A549 (cell line): ENCODE results near the gene SMIM38. TPM values are rescaled to one million over a fixed set of nuclear protein-coding genes. Genes with fewer than 3 reads are reported as not detected.

Experiments used
- ATAC-seq, 2 experiments: fragments of 200-7000 bp in 1 of 2; fragments of >200 bp in 1 of 2; cut with Nextera tagmentation in 1 of 2; cut with Tn5 transposase in 1 of 2; 3 replicates each; pipeline versions ENCODE4 v1.8.0 to v1.9.1; 2018 to 2020; ENCODE audit warnings: mild to moderate bottlenecking in 1 of 2, moderate library complexity in 1 of 2
- CTCF ChIA-PET: fragments of 300-600 bp; sonication (Branson Sonifier 250); formaldehyde crosslinking; extraction: SDS; loops from one replicate; lab custom pipeline; 2021; ENCODE audit warnings: antibody characterized with exemption, inconsistent platforms; lab: Yijun Ruan, JAX
- POLR2A ChIA-PET: fragments of 350-600 bp; formaldehyde crosslinking; extraction: SDS; loops from one replicate; lab custom pipeline; 2021; ENCODE audit warnings: antibody characterized with exemption, inconsistent platforms; lab: Yijun Ruan, JAX
- DNase-seq, 2 experiments: peaks; one replicate each; pipeline versions ENCODE4 v3.0.0 to v3.0.0-alpha.2; 2011 to 2016; ENCODE audit warnings: low read depth in 1 of 2, low spot score in 1 of 2
- FAIRE-seq: peaks from 2 replicates; lab custom pipeline; 2011; peaks lifted over from hg19 to GRCh38; lab: Jason Lieb, UNC
- H3K27ac ChIP-seq, 2 experiments: fragments of >200 bp; sonication (Bioruptor Twin); formaldehyde crosslinking; 3 replicates each; pipeline ENCODE4 v1.5.1; 2016 to 2017
- H3K4me1 ChIP-seq: fragments of >200 bp; sonication (Bioruptor Twin); formaldehyde crosslinking; 3 replicates; pipeline ENCODE4 v1.6.1; 2016
- H3K4me2 ChIP-seq: fragments of >200 bp; sonication (Bioruptor Twin); formaldehyde crosslinking; 3 replicates; pipeline ENCODE4 v1.6.1; 2016
- H3K4me3 ChIP-seq: fragments of >200 bp; sonication (Bioruptor Twin); formaldehyde crosslinking; 3 replicates; pipeline ENCODE4 v1.5.1; 2016
- H3K9me3 ChIP-seq: fragments of >200 bp; sonication (Bioruptor Twin); formaldehyde crosslinking; 3 replicates; pipeline ENCODE4 v1.6.1; 2016
- BCL3 ChIP-seq: fragments of >200 bp; sonication (Bioruptor Twin); formaldehyde crosslinking; IDR thresholded peaks from 3 replicates; pipeline ENCODE4 v1.6.1; 2016
- CBX2 ChIP-seq: fragments of 200-600 bp; sonication (generic); IDR thresholded peaks from 2 replicates; pipeline ENCODE4 v1.6.1; 2016; ENCODE audit warnings: low read depth, mild to moderate bottlenecking, borderline replicate concordance
- CEBPB ChIP-seq, 2 experiments: fragments of >200 bp in 1 of 2; sonication (Bioruptor Twin) in 1 of 2; formaldehyde crosslinking in 1 of 2; IDR thresholded peaks; 2 replicates each; pipeline ENCODE4 v1.6.1; 2012 to 2016
- CHD4 ChIP-seq: fragments of 200-600 bp; sonication (generic); IDR thresholded peaks from 2 replicates; pipeline ENCODE4 v1.6.1; 2016; ENCODE audit warnings: antibody characterized with exemption, mild to moderate bottlenecking, borderline replicate concordance
- E2F6 ChIP-seq: IDR thresholded peaks from 2 replicates; pipeline ENCODE4 v1.6.1; 2012; ENCODE audit warnings: low read depth, borderline replicate concordance
- EHF ChIP-seq: fragments of 250-450 bp; sonication (Bioruptor Pico); IDR thresholded peaks from 2 replicates; pipeline ENCODE4 v1.5.0; 2020; ENCODE audit warnings: mild to moderate bottlenecking
- EHMT2 ChIP-seq: fragments of 200-600 bp; sonication (generic); IDR thresholded peaks from 2 replicates; pipeline ENCODE4 v1.6.1; 2016; ENCODE audit warnings: antibody characterized with exemption, low read depth, mild to moderate bottlenecking, moderate library complexity
- FOSB ChIP-seq: fragments of 250-450 bp; sonication (Bioruptor Pico); IDR thresholded peaks from 2 replicates; pipeline ENCODE4 v1.5.0; 2020; ENCODE audit warnings: mild to moderate bottlenecking, moderate library complexity
- HES2 ChIP-seq: fragments of >200 bp; sonication (Bioruptor Twin); formaldehyde crosslinking; IDR thresholded peaks from 2 replicates; pipeline ENCODE4 v1.6.1; 2016
- HEYL ChIP-seq: fragments of 250-450 bp; sonication (Bioruptor Pico); IDR thresholded peaks from 2 replicates; pipeline ENCODE4 v1.8.0; 2021; ENCODE audit warnings: mild to moderate bottlenecking, moderate library complexity
- KDM5A ChIP-seq: fragments of 200-600 bp; sonication (generic); IDR thresholded peaks from 2 replicates; pipeline ENCODE4 v1.6.1; 2016; ENCODE audit warnings: antibody characterized with exemption, mild to moderate bottlenecking
- MAX ChIP-seq: IDR thresholded peaks from 2 replicates; pipeline ENCODE4 v1.6.1; 2012
- MAZ ChIP-seq: fragments of 150-350 bp; IDR thresholded peaks from 2 replicates; pipeline ENCODE4 v1.6.1; 2014; ENCODE audit warnings: antibody characterized with exemption, low read depth, low read length, borderline replicate concordance
- MYC ChIP-seq: IDR thresholded peaks from 2 replicates; pipeline ENCODE4 v1.6.1; 2012; ENCODE audit warnings: mild to moderate bottlenecking, inconsistent platforms, low read length, improper control_type of control experiment, borderline replicate concordance
- NR3C1 ChIP-seq: fragments of >200 bp; sonication (Bioruptor Twin); formaldehyde crosslinking; IDR thresholded peaks from 3 replicates; pipeline ENCODE4 v1.6.1; 2017
- PHF8 ChIP-seq: fragments of 200-600 bp; sonication (generic); IDR thresholded peaks from 2 replicates; pipeline ENCODE4 v1.6.1; 2016; ENCODE audit warnings: low read depth, mild to moderate bottlenecking, antibody characterized with exemption, moderate library complexity, borderline replicate concordance
- POLR2A ChIP-seq: IDR thresholded peaks from 2 replicates; pipeline ENCODE4 v1.6.1; 2012; ENCODE audit warnings: mild to moderate bottlenecking, low read length
- POLR2AphosphoS2 ChIP-seq: conservative IDR thresholded peaks from 2 replicates; pipeline ENCODE4 v1.6.1; 2012; ENCODE audit warnings: low read length, improper control_type of control experiment, inconsistent platforms
- RFX5 ChIP-seq: fragments of 450-650 bp; IDR thresholded peaks from 2 replicates; pipeline ENCODE4 v1.7.1; 2014; ENCODE audit warnings: antibody characterized with exemption, mild to moderate bottlenecking, moderate library complexity
- TP53 ChIP-seq: fragments of 250-450 bp; sonication (Bioruptor Pico); IDR thresholded peaks from 2 replicates; pipeline ENCODE4 v1.5.0; 2021; ENCODE audit warnings: mild to moderate bottlenecking, moderate library complexity
- ZC3H11A ChIP-seq: fragments of 450-650 bp; IDR thresholded peaks from 2 replicates; pipeline ENCODE4 v1.6.1; 2014; ENCODE audit warnings: antibody characterized with exemption, mild to moderate bottlenecking
- ZSCAN20 ChIP-seq: fragments of 250-450 bp; sonication (Bioruptor Pico); IDR thresholded peaks from 2 replicates; pipeline ENCODE4 v1.8.0; 2022; ENCODE audit warnings: mild to moderate bottlenecking, moderate library complexity
- whole genome bisulfite sequencing: methylation state at CpG from one replicate; pipeline ENCODE4 v1.1.6; 2017; ENCODE audit errors: missing lambda C conversion rate; 5-methylcytosine and 5-hydroxymethylcytosine counted together
- polyA plus RNA-seq, 4 experiments: library from polyadenylated mRNA; depleted of rRNA in 3 of 4; stranded (reverse); fragments of >200 nt; fragmentation: RNase III in 1 of 4; extraction: RNeasy Plus Mini Kit Qiagen cat#74134 plus additional on column Dnase treatment in 1 of 4; gene quantifications; 2 replicates in 3 of 4; 3 replicates in 1 of 4; pipeline ENCODE4 v1.2.3, GENCODE V29; 2011 to 2017
- TF ChIP-seq, protein P1 (sequence below): fragments of 200-600 bp; sonication (generic); IDR thresholded peaks from 2 replicates; pipeline ENCODE4 v1.6.1; 2016; ENCODE audit warnings: antibody characterized with exemption, mild to moderate bottlenecking, moderate library complexity
- TF ChIP-seq, protein P2 (sequence below): fragments of 250-450 bp; sonication (Bioruptor Pico); IDR thresholded peaks from 2 replicates; pipeline ENCODE4 v1.5.0; 2021; ENCODE audit warnings: mild to moderate bottlenecking, moderate library complexity, borderline replicate concordance
- TF ChIP-seq, protein P3 (sequence below): IDR thresholded peaks from 2 replicates; pipeline ENCODE4 v1.6.1; 2012

Gene SMIM38
- polyA plus RNA-seq, 2 of the 4 experiments (the other 2 are of a cell fraction) = 0.05 to 0.08 TPM

DNA sequence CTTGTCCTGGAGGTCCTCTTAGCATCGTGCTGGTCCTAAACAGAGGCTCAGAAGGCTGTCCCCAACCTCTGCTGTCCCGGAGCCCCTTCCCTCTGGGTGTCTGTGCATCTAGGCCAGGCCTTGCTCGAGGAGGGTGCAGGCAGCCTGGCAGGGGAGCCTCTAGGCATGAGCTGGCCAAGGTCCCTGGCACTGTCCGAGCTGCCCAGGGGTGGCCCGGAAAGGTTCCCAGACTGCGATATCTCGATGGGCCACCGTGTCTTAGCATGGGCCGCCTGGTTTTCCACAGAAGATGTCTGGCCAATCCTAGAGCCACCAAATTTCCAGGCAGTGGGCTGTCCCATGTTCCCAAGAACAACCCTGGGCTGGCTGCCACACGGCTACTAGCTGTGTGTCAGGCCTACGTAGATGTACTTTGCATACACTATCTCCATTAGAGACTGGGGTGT is 24.6 kb upstream of the SMIM38 start:
- CTCF ChIA-PET = interaction anchor here (0.6 to 4.2 kb wide), 67 partner anchors 9 to 543 kb away, joined by 3 to 55 read pairs (median 5); partner anchors contain the start of genes CCND1, MYEOV and SMIM38
- no peak for TF ChIP-seq BCL3
- TF ChIP-seq ZC3H11A = no peak
- no peak for TF ChIP-seq TP53
- TF ChIP-seq NR3C1 = no peak
- TF ChIP-seq HES2 = no peak
- no peak for TF ChIP-seq HEYL
- no peak for TF ChIP-seq ZSCAN20
- no peak for TF ChIP-seq CEBPB (IDR thresholded peaks at IDR 0.05)
- TF ChIP-seq, protein P1, sequence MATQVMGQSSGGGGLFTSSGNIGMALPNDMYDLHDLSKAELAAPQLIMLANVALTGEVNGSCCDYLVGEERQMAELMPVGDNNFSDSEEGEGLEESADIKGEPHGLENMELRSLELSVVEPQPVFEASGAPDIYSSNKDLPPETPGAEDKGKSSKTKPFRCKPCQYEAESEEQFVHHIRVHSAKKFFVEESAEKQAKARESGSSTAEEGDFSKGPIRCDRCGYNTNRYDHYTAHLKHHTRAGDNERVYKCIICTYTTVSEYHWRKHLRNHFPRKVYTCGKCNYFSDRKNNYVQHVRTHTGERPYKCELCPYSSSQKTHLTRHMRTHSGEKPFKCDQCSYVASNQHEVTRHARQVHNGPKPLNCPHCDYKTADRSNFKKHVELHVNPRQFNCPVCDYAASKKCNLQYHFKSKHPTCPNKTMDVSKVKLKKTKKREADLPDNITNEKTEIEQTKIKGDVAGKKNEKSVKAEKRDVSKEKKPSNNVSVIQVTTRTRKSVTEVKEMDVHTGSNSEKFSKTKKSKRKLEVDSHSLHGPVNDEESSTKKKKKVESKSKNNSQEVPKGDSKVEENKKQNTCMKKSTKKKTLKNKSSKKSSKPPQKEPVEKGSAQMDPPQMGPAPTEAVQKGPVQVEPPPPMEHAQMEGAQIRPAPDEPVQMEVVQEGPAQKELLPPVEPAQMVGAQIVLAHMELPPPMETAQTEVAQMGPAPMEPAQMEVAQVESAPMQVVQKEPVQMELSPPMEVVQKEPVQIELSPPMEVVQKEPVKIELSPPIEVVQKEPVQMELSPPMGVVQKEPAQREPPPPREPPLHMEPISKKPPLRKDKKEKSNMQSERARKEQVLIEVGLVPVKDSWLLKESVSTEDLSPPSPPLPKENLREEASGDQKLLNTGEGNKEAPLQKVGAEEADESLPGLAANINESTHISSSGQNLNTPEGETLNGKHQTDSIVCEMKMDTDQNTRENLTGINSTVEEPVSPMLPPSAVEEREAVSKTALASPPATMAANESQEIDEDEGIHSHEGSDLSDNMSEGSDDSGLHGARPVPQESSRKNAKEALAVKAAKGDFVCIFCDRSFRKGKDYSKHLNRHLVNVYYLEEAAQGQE = no peak
- no peak for TF ChIP-seq EHMT2
- H3K9me3 ChIP-seq = peaks cover 28% of the 10 kb centered on the region
- no peak overlapping the region for H3K4me3 ChIP-seq
- DNase-seq (no peak), ATAC-seq (peak; percentile 62 to 65), FAIRE-seq (no peak)
- 85% methylated on average over 4 of the region's 11 CpGs for WGBS
- POLR2A ChIA-PET = interaction anchor here (1.1 to 2.2 kb wide), 3 partner anchors 163 to 539 kb away, joined by 3 to 13 read pairs (median 7); partner anchors contain the start of gene MYEOV
- peak overlapping the region; percentile 63 to 75; a peak in 5 of 6 replicates for H3K27ac ChIP-seq
- no peak overlapping the region for H3K4me2 ChIP-seq
- peaks cover 15% of the 10 kb centered on the region for H3K4me1 ChIP-seq

GRCh38 chr11:69131644-69132300 is 24.0 kb upstream of the SMIM38 start:
- no peak for FAIRE-seq
- H3K4me3 ChIP-seq = no peak overlapping the region
- CTCF ChIA-PET = interaction anchor here (0.6 to 4.2 kb wide), 76 partner anchors 8 to 543 kb away, joined by 3 to 55 read pairs (median 4); partner anchors contain the start of genes CCND1, MYEOV and SMIM38
- WGBS = 58% methylated on average over 15 of the region's 15 CpGs
- peak overlapping the region; percentile 63 to 75 for H3K27ac ChIP-seq
- peaks cover 15% of the 10 kb centered on the region for H3K4me1 ChIP-seq
- peak; percentile 88 to 94 for ATAC-seq
- H3K4me2 ChIP-seq = 0 out of 3 replicates have a peak overlapping the region, but pooled peaks have one; percentile 15
- POLR2A ChIA-PET = interaction anchor here (0.6 to 2.2 kb wide), 4 partner anchors 163 to 538 kb away, joined by 3 to 13 read pairs (median 5); partner anchors contain the start of gene MYEOV
- peaks cover 28% of the 10 kb centered on the region for H3K9me3 ChIP-seq
- DNase-seq = peak; percentile 68 to 86
- no peak for TF ChIP-seq ZC3H11A
- no peak for TF ChIP-seq E2F6
- no peak for TF ChIP-seq MAZ
- no peak for TF ChIP-seq BCL3
- no peak for TF ChIP-seq ZSCAN20
- no peak for TF ChIP-seq EHF (CRISPR knock-in tag)
- TF ChIP-seq, protein P2, sequence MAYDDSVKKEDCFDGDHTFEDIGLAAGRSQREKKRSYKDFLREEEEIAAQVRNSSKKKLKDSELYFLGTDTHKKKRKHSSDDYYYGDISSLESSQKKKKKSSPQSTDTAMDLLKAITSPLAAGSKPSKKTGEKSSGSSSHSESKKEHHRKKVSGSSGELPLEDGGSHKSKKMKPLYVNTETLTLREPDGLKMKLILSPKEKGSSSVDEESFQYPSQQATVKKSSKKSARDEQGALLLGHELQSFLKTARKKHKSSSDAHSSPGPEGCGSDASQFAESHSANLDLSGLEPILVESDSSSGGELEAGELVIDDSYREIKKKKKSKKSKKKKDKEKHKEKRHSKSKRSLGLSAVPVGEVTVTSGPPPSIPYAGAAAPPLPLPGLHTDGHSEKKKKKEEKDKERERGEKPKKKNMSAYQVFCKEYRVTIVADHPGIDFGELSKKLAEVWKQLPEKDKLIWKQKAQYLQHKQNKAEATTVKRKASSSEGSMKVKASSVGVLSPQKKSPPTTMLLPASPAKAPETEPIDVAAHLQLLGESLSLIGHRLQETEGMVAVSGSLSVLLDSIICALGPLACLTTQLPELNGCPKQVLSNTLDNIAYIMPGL = no peak
- peak; percentile 37; the same call in 1 of the 2 replicates for TF ChIP-seq MYC
- no peak for TF ChIP-seq RFX5
- TF ChIP-seq CBX2 = no peak
- TF ChIP-seq, protein P3, sequence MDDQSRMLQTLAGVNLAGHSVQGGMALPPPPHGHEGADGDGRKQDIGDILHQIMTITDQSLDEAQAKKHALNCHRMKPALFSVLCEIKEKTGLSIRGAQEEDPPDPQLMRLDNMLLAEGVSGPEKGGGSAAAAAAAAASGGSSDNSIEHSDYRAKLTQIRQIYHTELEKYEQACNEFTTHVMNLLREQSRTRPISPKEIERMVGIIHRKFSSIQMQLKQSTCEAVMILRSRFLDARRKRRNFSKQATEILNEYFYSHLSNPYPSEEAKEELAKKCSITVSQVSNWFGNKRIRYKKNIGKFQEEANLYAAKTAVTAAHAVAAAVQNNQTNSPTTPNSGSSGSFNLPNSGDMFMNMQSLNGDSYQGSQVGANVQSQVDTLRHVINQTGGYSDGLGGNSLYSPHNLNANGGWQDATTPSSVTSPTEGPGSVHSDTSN = no peak
- no peak for TF ChIP-seq CHD4
- no peak for TF ChIP-seq KDM5A
- TF ChIP-seq PHF8 = no peak
- no peak for TF ChIP-seq NR3C1
- no peak for TF ChIP-seq POLR2AphosphoS2
- no peak for TF ChIP-seq FOSB
- no peak for TF ChIP-seq POLR2A
- peak; percentile 82 for TF ChIP-seq MAX
